Stimulated activated CD4-positive, alpha-beta T cell treated with anti-CD3 and anti-CD28 coated beads, Interleukin-1b, Interleukin-23, amount 100 ng/mL, for 1 hour (primary cell): ENCODE measurements around the gene EPS8.
"Not testable (repeated sequence)": the region's sequence is repeated elsewhere in the genome, so short reads cannot be mapped to it uniquely, and the experiment has no call there.

Experiments used
- DNase-seq, 2 donors: peaks; one replicate each; pipeline ENCODE4 v3.0.0-alpha.2; 2020; ENCODE audit warnings: low read depth in 2 of 2

EPS8 gene

GRCh38 chr12:15797818-15798217 lies 8.6 kb upstream of the EPS8 start:
- DNase-seq: no peak

- no peak for DNase-seq
Measured at GRCh38 chr12:15796493-15797141, 7.4 kb upstream of the EPS8 start.

GRCh38 chr12:15794836-15795235 lies 5.6 kb upstream of the EPS8 start:
- DNase-seq: no peak

GRCh38 chr12:15794196-15794595 lies 5.0 kb upstream of the EPS8 start:
- DNase-seq: no peak

GRCh38 chr12:15788233-15789219 lies 662 bp downstream of the EPS8 start:
- no peak for DNase-seq

- DNase-seq: no peak
Measured at GRCh38 chr12:15787778-15788177, 1.4 kb downstream of the EPS8 start.

GRCh38 chr12:15786772-15787171 lies 2.4 kb downstream of the EPS8 start:
- no peak for DNase-seq

GRCh38 chr12:15783288-15783687 lies 5.9 kb downstream of the EPS8 start:
- DNase-seq: no peak

GRCh38 chr12:15782667-15783066 lies 6.5 kb downstream of the EPS8 start:
- DNase-seq: no peak

- no peak for DNase-seq
Measured at GRCh38 chr12:15779925-15780324, 9.3 kb downstream of the EPS8 start.

GRCh38 chr12:15778126-15778525 lies 11.1 kb downstream of the EPS8 start:
- DNase-seq: no peak

- DNase-seq: no peak
Measured at GRCh38 chr12:15777355-15778012, 11.7 kb downstream of the EPS8 start.

GRCh38 chr12:15776532-15776931 lies 12.7 kb downstream of the EPS8 start:
- DNase-seq: no peak

GRCh38 chr12:15774819-15775218 lies 14.4 kb downstream of the EPS8 start:
- DNase-seq: no peak

GRCh38 chr12:15772405-15773018 lies 16.7 kb downstream of the EPS8 start:
- DNase-seq: no peak

GRCh38 chr12:15770581-15770980 lies 18.6 kb downstream of the EPS8 start:
- no peak for DNase-seq

- no peak for DNase-seq
Measured at GRCh38 chr12:15770021-15770420, 19.2 kb downstream of the EPS8 start.

- no peak for DNase-seq
Measured at GRCh38 chr12:15769586-15769985, 19.6 kb downstream of the EPS8 start.

GRCh38 chr12:15767301-15767700 lies 21.9 kb downstream of the EPS8 start:
- no peak for DNase-seq

GRCh38 chr12:15763328-15763727 lies 25.9 kb downstream of the EPS8 start:
- DNase-seq: no peak

- DNase-seq: not testable (repeated sequence)
Measured at GRCh38 chr12:15762162-15762561, 27.0 kb downstream of the EPS8 start.
